Measurements from ENCODE around the gene DAND5.

DNA sequence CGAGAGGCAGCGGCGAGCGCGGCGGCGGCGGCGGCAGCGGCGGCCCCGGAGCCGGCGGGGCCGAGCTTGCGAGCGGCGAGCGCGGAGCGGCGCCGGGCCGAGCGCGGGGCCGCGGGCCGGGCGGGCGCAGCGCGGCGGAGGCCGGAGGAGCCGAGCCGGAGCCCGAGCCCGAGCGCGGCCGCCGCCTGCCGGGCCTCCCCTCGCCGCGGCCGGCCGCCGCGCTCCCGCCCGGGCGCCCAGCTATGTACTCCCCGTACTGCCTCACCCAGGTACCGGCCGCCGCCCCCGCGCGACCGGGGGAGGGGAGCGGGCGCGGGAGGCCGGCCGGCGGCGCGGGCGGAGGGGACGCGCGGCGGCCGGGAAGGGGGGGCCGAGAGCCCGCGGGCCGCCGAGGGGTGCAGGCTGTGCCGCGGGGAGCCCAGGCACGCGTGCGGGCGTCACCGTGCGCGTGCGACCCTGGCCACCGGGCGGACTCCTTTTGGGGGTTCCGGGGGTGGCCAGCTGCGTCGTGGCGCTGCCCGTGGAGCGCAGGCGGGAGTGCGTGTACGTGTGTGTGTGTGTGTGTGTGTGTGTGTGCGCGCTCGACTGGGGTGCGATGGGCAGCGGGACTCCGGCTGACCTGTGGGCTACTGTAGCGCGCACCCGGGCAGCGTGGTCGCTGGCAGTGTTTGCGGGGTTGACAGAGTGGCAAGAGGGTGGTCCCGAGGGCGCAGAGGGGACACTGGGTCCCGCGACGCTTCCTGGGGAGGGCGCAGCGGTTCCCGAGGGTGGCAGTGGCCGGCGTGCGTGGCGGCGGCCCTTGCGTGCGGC, 26.4 kb downstream of the DAND5 start:
- no peak for TF ChIP-seq CTCF (IDR thresholded peaks at IDR 0.05)
- no peak for TF ChIP-seq EZH2phosphoT487 (IDR thresholded peaks at IDR 0.05)
